Measurements from ENCODE around the gene GJA1. TPM values are rescaled to one million over a fixed set of nuclear protein-coding genes. Genes with fewer than 3 reads are reported as not detected.

Gene GJA1
- total and polyA plus RNA-seq, 2 of the 8 experiments (the other 6 are each of a cell fraction or from before 2014, with no cell fraction given), result 468 to 795 TPM

- 94% methylated on average over 15 of the region's 15 CpGs; no CpG with 5 or more reads in 1 of the 2 experiments for WGBS, 2 experiments (ENCODE audit: extremely low coverage in 1 of 2, insufficient coverage in 1 of 2, insufficient read length in 1 of 2, insufficient replicate concordance in 2 of 2, low coverage in 1 of 2, low lambda C conversion rate in 2 of 2, missing lambda C conversion rate in 1 of 2)
- no peak overlapping the region for H3K4me3 ChIP-seq (ENCODE audit: extremely low read depth in 1 of 4, insufficient read depth in 2 of 4, low read depth in 3 of 4, low read length in 4 of 4)
- H3K27ac ChIP-seq (ENCODE audit: low read depth, low read length), result no peak overlapping the region
- H2BK120ac ChIP-seq (replicated peaks; ENCODE audit: low read depth, low read length), result no peak overlapping the region
- FAIRE-seq (no peak), DNase-seq (ENCODE audit: low read depth in 1 of 2, low spot score in 2 of 2) (no peak)
- no peak overlapping the region for H4K91ac ChIP-seq (replicated peaks; ENCODE audit: insufficient read length, low read length)
- H2BK5ac ChIP-seq (ENCODE audit: low read depth, low read length), result no peak overlapping the region; the same call in 1 of the 2 replicates
- no peak overlapping the region for H3K56ac ChIP-seq (replicated peaks; ENCODE audit: insufficient read length, low read depth, low read length)
- no peaks in the 10 kb centered on the region for H3K27me3 ChIP-seq (replicated peaks in 1 of 4; ENCODE audit: control insufficient read depth in 3 of 4, extremely low read depth in 1 of 4, insufficient read depth in 3 of 4, low read length in 3 of 4)
- no peak overlapping the region for H4K8ac ChIP-seq (ENCODE audit: extremely low read depth, insufficient read depth, low read length)
- no peak overlapping the region for H3K14ac ChIP-seq (ENCODE audit: insufficient read length)
- H4K5ac ChIP-seq (ENCODE audit: insufficient read length, low read depth, low read length), result no peak overlapping the region
- H2BK15ac ChIP-seq (ENCODE audit: low read length), result no peak overlapping the region
- H3K4me1 ChIP-seq (replicated peaks in 1 of 4; ENCODE audit: control insufficient read depth in 3 of 4, insufficient read depth in 4 of 4, low read length in 3 of 4), result peaks cover 0 to 5% (median 0%) of the 10 kb centered on the region in 4 experiments; a peak in 1 of 7 replicates
- H3K79me1 ChIP-seq (ENCODE audit: low read depth, low read length), result no peaks in the 10 kb centered on the region
- H3K23ac ChIP-seq (ENCODE audit: insufficient read length), result no peak overlapping the region
- H3K18ac ChIP-seq (ENCODE audit: extremely low read depth, low read length), result no peak overlapping the region
- no peak overlapping the region for H2AK5ac ChIP-seq (ENCODE audit: low read depth, low read length)
- no peak overlapping the region for H3K4ac ChIP-seq (replicated peaks; ENCODE audit: insufficient read length, low read depth, low read length)
- no peaks in the 10 kb centered on the region for H3K9me3 ChIP-seq (ENCODE audit: insufficient read depth in 2 of 2, low read depth in 1 of 2, low read length in 1 of 2)
- no peak overlapping the region for H2BK12ac ChIP-seq (ENCODE audit: low read depth, low read length)
- no peaks in the 10 kb centered on the region for H4K20me1 ChIP-seq (replicated peaks in 1 of 2; ENCODE audit: control insufficient read depth in 1 of 2, insufficient read depth in 2 of 2, low read length in 2 of 2)
- H2BK20ac ChIP-seq (ENCODE audit: low read length), result no peak overlapping the region
- H2AFZ ChIP-seq (ENCODE audit: low read length), result no peak overlapping the region
- no peak overlapping the region for H3K9ac ChIP-seq (replicated peaks in 1 of 4; ENCODE audit: extremely low read depth in 1 of 4, low read depth in 3 of 4, low read length in 3 of 4)
- H3K36me3 ChIP-seq (ENCODE audit: control insufficient read depth in 2 of 4, insufficient read depth in 4 of 4, low read length in 3 of 4), result no peaks in the 10 kb centered on the region
- ChIA-PET CTCF (ENCODE audit: partially characterized antibody) (interaction anchor here (0.6 to 4.6 kb wide), 11 partner anchors 15 to 945 kb away, joined by 3 to 31 read pairs (median 3); no protein-coding TSS in a partner anchor), POLR2A (ENCODE audit: partially characterized antibody) (interaction anchor here (0.6 kb wide), 1 partner anchor 164 kb away, joined by 3 read pairs; no protein-coding TSS in a partner anchor)
- no peak overlapping the region for H3K4me2 ChIP-seq (ENCODE audit: insufficient read depth in 1 of 2, low read depth in 2 of 2, low read length in 2 of 2)
- H3K79me2 ChIP-seq (ENCODE audit: control insufficient read depth in 1 of 2, insufficient read depth in 2 of 2, low read length in 2 of 2), result peaks cover 0 to 14% of the 10 kb centered on the region in 2 experiments; a peak in 2 of 4 replicates
- H3K23me2 ChIP-seq (ENCODE audit: low read depth, low read length), result no peaks in the 10 kb centered on the region
- TF ChIP-seq BRCA1 (IDR thresholded peaks at IDR 0.05; ENCODE audit: low read depth, low read length) (no peak), TBP (IDR thresholded peaks at IDR 0.05; ENCODE audit: low read depth, low read length) (no peak), JUN (IDR thresholded peaks at IDR 0.05; ENCODE audit: low read depth, low read length) (no peak), SIN3A (conservative IDR thresholded peaks at IDR 0.05 in 1 of 2, IDR thresholded peaks at IDR 0.05 in 1 of 2; ENCODE audit: low read depth in 1 of 2, low read length in 2 of 2) (no peak), KDM4A (IDR thresholded peaks at IDR 0.05; ENCODE audit: low read depth, low read length, severe bottlenecking) (no peak), SIX5 (IDR thresholded peaks at IDR 0.05; ENCODE audit: low read depth, low read length) (no peak), POLR2A (IDR thresholded peaks at IDR 0.05; ENCODE audit: control extremely low read depth in 1 of 2, low read depth in 2 of 2, low read length in 2 of 2) (no peak), RXRA (IDR thresholded peaks at IDR 0.05; ENCODE audit: insufficient read depth, low read depth, low read length) (no peak), HDAC2 (IDR thresholded peaks at IDR 0.05; ENCODE audit: borderline replicate concordance in 1 of 2, low read depth in 2 of 2, low read length in 2 of 2) (no peak), ASH2L (IDR thresholded peaks at IDR 0.05; ENCODE audit: low read length) (no peak), CBX8 (IDR thresholded peaks at IDR 0.05; ENCODE audit: borderline replicate concordance, low read depth, low read length) (no peak), GTF2F1 (IDR thresholded peaks at IDR 0.05; ENCODE audit: borderline replicate concordance, low read depth, low read length) (no peak)
These were observed 6.3 kb upstream of the GJA1 start for GRCh38 chr6:121428872-121429756.
